Keratinocyte (primary cell): Measurements from ENCODE around the gene UBAC2. TPM values are rescaled to one million over a fixed set of nuclear protein-coding genes. Genes with fewer than 3 reads are reported as not detected.

Source experiments
- DNase-seq: peaks from one replicate; pipeline ENCODE4 v3.0.0-alpha.2; 2011; ENCODE audit warnings: low read depth, missing footprints, low spot score
- FAIRE-seq: peaks from 2 replicates; lab custom pipeline; 2011; peaks lifted over from hg19 to GRCh38; lab: Jason Lieb, UNC
- H2AFZ ChIP-seq: 2 replicates; pipeline ENCODE4 v1.6.0; 2012; ENCODE audit warnings: low read length, control low read depth, inconsistent platforms; ENCODE audit not compliant: control insufficient read depth
- H3K27ac ChIP-seq: 2 replicates; pipeline ENCODE4 v1.5.1; 2011; ENCODE audit warnings: low read length; ENCODE audit not compliant: control insufficient read depth, insufficient read depth
- H3K27me3 ChIP-seq: 3 replicates; pipeline ENCODE4 v1.6.0; 2011; ENCODE audit warnings: low read length; ENCODE audit not compliant: control insufficient read depth, insufficient read depth; ENCODE audit errors: extremely low read depth
- H3K36me3 ChIP-seq, 2 experiments: 2 replicates in 1 of 2; 3 replicates in 1 of 2; pipeline ENCODE4 v1.5.1; 2011; ENCODE audit warnings: low read length in 2 of 2, mild to moderate bottlenecking in 1 of 2; ENCODE audit not compliant: control insufficient read depth in 2 of 2, insufficient read depth in 2 of 2; ENCODE audit errors: extremely low read depth in 1 of 2
- H3K4me1 ChIP-seq: 3 replicates; pipeline ENCODE4 v1.5.1; 2011; ENCODE audit warnings: low read length; ENCODE audit not compliant: control insufficient read depth, insufficient read depth; ENCODE audit errors: extremely low read depth
- H3K4me2 ChIP-seq: 3 replicates; pipeline ENCODE4 v1.6.0; 2011; ENCODE audit warnings: low read depth, low read length; ENCODE audit not compliant: control insufficient read depth, insufficient read depth; ENCODE audit errors: extremely low read depth
- H3K4me3 ChIP-seq, 3 experiments: fragments of 200-600 bp in 1 of 3; sonication (generic) in 1 of 3; 2 replicates in 2 of 3; 3 replicates in 1 of 3; pipeline ENCODE4 v1.5.1; 2011 to 2016; ENCODE audit warnings: low read length in 3 of 3, mild to moderate bottlenecking in 3 of 3, control low read depth in 2 of 3, inconsistent platforms in 1 of 3, low read depth in 1 of 3, mixed read lengths in 1 of 3, mixed run types in 1 of 3, moderate library complexity in 1 of 3; ENCODE audit not compliant: control insufficient read depth in 2 of 3, insufficient read depth in 2 of 3; ENCODE audit errors: extremely low read depth in 1 of 3
- H3K79me2 ChIP-seq: 2 replicates; pipeline ENCODE4 v1.6.0; 2012; ENCODE audit warnings: low read length; ENCODE audit not compliant: control insufficient read depth, insufficient read depth
- H3K9ac ChIP-seq: 3 replicates; pipeline ENCODE4 v1.6.0; 2011; ENCODE audit warnings: low read length; ENCODE audit not compliant: control insufficient read depth, insufficient read depth; ENCODE audit errors: extremely low read depth
- H3K9me1 ChIP-seq: 3 replicates; pipeline ENCODE4 v1.6.0; 2011; ENCODE audit warnings: low read length; ENCODE audit not compliant: control insufficient read depth, insufficient read depth; ENCODE audit errors: extremely low read depth
- H3K9me3 ChIP-seq: 2 replicates; pipeline ENCODE4 v1.5.1; 2012; ENCODE audit warnings: low read depth, low read length; ENCODE audit not compliant: control insufficient read depth
- H4K20me1 ChIP-seq: 3 replicates; pipeline ENCODE4 v1.6.0; 2011; ENCODE audit warnings: low read length; ENCODE audit not compliant: control insufficient read depth, insufficient read depth; ENCODE audit errors: extremely low read depth
- EZH2 ChIP-seq: IDR thresholded peaks from one replicate; pipeline ENCODE4 v1.6.1; 2012; ENCODE audit warnings: inconsistent platforms, mild to moderate bottlenecking, low read length, moderate library complexity
- dilution Hi-C: fragments of 300-500 bp; cut with MboI; formaldehyde crosslinking; loops from one replicate; pipeline ENCODE4 v1.7.0; 2020; ENCODE audit warnings: low sequenced_read_pairs; ENCODE audit not compliant: extremely low pct_ligation_motif_present
- polyA plus RNA-seq, 5 experiments: library from polyadenylated mRNA; depleted of rRNA in 3 of 5; stranded (reverse) in 3 of 5; stranded (forward) in 1 of 5; unstranded in 1 of 5; fragments of >200 nt; gene quantifications; 1 replicate in 1 of 5; 2 replicates in 3 of 5; 3 replicates in 1 of 5; pipeline versions ENCODE4 v1.2.1 to v1.2.3, GENCODE V29; 2011 to 2012; ENCODE audit warnings: missing spikeins in 2 of 5, low read depth in 1 of 5, low replicate concordance in 1 of 5
- TF ChIP-seq, protein P1 (sequence below), 3 experiments: IDR thresholded peaks in 1 of 3; conservative IDR thresholded peaks in 1 of 3; optimal IDR thresholded peaks in 1 of 3; 2 replicates in 2 of 3; 3 replicates in 1 of 3; pipeline versions ENCODE3 to v1.5.1; 2011; ENCODE audit warnings: low read length in 3 of 3, mild to moderate bottlenecking in 3 of 3, moderate library complexity in 2 of 3, control low read depth in 1 of 3, inconsistent platforms in 1 of 3; ENCODE audit not compliant: insufficient read depth in 2 of 3; ENCODE audit errors: extremely low read depth in 1 of 3

UBAC2 gene
- polyA plus RNA-seq, 1 donor (not counting 4 experiments of a cell fraction or from before 2014, with no cell fraction given), result 104 TPM

DNA sequence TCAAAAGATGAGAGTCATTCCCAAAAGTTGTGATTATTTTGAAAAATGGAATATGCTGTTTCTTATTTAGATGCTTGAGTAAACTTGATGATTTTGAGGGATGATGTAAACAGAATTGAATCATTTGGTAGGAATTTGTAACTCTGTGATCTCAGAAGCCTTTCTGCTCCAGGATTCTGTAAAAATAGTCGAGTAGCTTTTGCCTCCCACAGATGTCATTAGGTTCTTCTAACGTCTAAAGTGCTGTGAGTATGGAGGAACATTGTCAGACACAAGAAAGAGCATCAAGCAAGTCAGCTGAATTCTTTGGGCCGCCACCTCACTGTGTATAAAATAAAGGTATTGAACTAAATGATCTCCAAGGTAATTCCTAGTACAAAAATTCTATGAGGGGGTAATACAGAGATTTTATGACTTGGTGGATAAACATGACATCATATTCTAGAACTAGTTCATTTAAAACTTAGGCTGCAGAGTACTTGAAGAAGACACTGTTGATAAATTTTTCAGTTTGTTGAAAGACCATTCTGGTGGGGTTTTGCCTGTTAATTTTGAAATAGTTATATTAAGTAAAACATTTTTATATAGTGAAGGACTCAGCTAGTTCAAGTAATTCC is 107.9 kb downstream of the UBAC2 start:
- Histone ChIP-seq H2AFZ (no peak overlapping the region), H3K4me1 (peaks cover 7% of the 10 kb centered on the region), H3K36me3 (no peaks in the 10 kb centered on the region), H3K9me3 (no peaks in the 10 kb centered on the region), H3K9me1 (no peaks in the 10 kb centered on the region), H3K27me3 (no peaks in the 10 kb centered on the region), H3K27ac (peak overlapping the region; percentile 51), H4K20me1 (no peaks in the 10 kb centered on the region), H3K4me2 (no peak overlapping the region), H3K9ac (no peak overlapping the region), H3K79me2 (peaks cover 2% of the 10 kb centered on the region), H3K4me3 (no peak overlapping the region)
- DNase-seq, result no peak
- dilution Hi-C loops, result no loop called here
- no peak for FAIRE-seq
- no peak for TF ChIP-seq EZH2
- TF ChIP-seq, protein P1, sequence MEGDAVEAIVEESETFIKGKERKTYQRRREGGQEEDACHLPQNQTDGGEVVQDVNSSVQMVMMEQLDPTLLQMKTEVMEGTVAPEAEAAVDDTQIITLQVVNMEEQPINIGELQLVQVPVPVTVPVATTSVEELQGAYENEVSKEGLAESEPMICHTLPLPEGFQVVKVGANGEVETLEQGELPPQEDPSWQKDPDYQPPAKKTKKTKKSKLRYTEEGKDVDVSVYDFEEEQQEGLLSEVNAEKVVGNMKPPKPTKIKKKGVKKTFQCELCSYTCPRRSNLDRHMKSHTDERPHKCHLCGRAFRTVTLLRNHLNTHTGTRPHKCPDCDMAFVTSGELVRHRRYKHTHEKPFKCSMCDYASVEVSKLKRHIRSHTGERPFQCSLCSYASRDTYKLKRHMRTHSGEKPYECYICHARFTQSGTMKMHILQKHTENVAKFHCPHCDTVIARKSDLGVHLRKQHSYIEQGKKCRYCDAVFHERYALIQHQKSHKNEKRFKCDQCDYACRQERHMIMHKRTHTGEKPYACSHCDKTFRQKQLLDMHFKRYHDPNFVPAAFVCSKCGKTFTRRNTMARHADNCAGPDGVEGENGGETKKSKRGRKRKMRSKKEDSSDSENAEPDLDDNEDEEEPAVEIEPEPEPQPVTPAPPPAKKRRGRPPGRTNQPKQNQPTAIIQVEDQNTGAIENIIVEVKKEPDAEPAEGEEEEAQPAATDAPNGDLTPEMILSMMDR (optimal IDR thresholded peaks at IDR 0.05 in 1 of 3, IDR thresholded peaks at IDR 0.05 in 1 of 3, conservative IDR thresholded peaks at IDR 0.05 in 1 of 3; ENCODE audit: extremely low read depth in 1 of 3, insufficient read depth in 2 of 3, low read length in 3 of 3), result no peak

DNA sequence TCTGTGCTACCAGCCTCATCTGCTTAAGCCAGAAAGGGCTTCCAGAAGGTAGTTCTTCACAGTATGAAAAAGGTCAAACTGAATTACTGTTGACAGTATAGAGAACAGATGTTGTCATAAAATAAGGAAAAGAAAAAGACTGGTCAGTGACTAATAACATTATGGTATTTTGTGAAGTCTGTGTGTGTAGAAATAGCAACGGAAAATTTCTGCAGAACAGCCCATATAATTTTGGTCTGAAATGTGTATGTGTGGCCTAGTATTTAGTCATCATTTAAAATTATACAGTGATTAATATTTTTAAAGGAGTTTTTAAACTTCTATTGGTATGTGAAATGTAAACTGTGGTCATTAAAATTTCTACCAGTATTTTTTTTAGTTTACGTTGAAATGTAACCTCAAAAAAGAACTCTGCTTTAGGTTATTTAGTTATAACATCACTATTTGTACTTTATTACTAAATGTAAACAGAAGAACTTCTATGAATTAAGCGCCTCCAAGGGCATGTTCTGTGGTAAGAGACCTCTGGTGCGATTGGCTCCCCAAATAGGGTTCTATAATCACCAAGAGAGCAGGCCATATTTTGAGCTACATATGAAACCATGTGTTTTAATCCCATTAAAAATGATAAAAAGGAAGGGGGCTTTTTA is 109.9 kb downstream of the UBAC2 start:
- H3K27me3 ChIP-seq, result no peaks in the 10 kb centered on the region
- H3K36me3 ChIP-seq, result no peaks in the 10 kb centered on the region
- H3K9me1 ChIP-seq, result no peaks in the 10 kb centered on the region
- H3K79me2 ChIP-seq, result peaks cover 2% of the 10 kb centered on the region
- H3K27ac ChIP-seq, result no peak overlapping the region
- DNase-seq (no peak), FAIRE-seq (no peak)
- no peak for TF ChIP-seq EZH2
- no peaks in the 10 kb centered on the region for H4K20me1 ChIP-seq
- H2AFZ ChIP-seq, result no peak overlapping the region
- H3K4me2 ChIP-seq, result no peak overlapping the region
- H3K9ac ChIP-seq, result no peak overlapping the region
- no peak overlapping the region for H3K4me3 ChIP-seq
- peaks cover 7% of the 10 kb centered on the region for H3K4me1 ChIP-seq
- no peaks in the 10 kb centered on the region for H3K9me3 ChIP-seq
- dilution Hi-C loops, result no loop called here
